Measurements from ENCODE around the gene SIPA1L3. TPM values are rescaled to one million over a fixed set of nuclear protein-coding genes. Genes with fewer than 3 reads are reported as not detected.

Gene SIPA1L3
- polyA plus RNA-seq, 1 donor from 2014 or later = 2.8 TPM

DNA sequence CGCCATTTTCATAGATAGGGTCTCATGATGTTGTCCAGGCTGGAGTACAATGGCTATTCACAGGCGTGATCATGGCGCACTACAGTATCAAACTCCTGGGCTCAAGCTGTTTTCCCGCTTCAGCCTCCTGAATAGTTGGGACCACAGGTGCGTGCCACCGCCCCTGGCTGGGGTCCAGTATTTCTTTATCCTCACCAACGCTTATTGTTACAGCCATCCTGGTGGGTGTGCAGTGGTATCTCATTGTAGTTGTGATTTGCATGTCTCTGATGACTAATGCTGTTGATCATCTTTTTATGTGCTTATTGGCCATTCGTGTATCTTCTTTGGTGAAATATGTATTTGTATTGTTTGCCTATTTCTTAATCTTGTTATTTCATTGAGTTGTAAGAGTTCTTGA lies 49.0 kb downstream of the SIPA1L3 start:
- Histone ChIP-seq H3K27ac (ENCODE audit: low read length) (no peak overlapping the region), H3K4me2 (ENCODE audit: low read length) (no peak overlapping the region), H3K9me2 (ENCODE audit: insufficient read depth, low read length) (no peaks in the 10 kb centered on the region), H3F3A (ENCODE audit: insufficient read depth, low read length, poor library complexity, severe bottlenecking) (no peaks in the 10 kb centered on the region), H2AFZ (ENCODE audit: low read depth, low read length) (no peak overlapping the region), H3K27me3 (ENCODE audit: insufficient read depth, low read depth, low read length) (no peaks in the 10 kb centered on the region), H3K36me3 (ENCODE audit: insufficient read depth, low read length) (no peaks in the 10 kb centered on the region), H4K20me1 (ENCODE audit: insufficient read depth) (no peaks in the 10 kb centered on the region), H3K9me3 (ENCODE audit: low read length) (peaks cover 6% of the 10 kb centered on the region), H3K79me2 (replicated peaks; ENCODE audit: insufficient read depth, low read length) (no peaks in the 10 kb centered on the region), H3K4me3 (ENCODE audit: low read length) (no peak overlapping the region), H3K9ac (ENCODE audit: low read length) (no peak overlapping the region)
- TF ChIP-seq EP300 (conservative IDR thresholded peaks at IDR 0.05; ENCODE audit: poor library complexity, severe bottlenecking) (no peak), SMC3 (conservative IDR thresholded peaks at IDR 0.05; ENCODE audit: poor library complexity) (no peak), RAD21 (conservative IDR thresholded peaks at IDR 0.05) (no peak), POLR2AphosphoS5 (IDR thresholded peaks at IDR 0.05) (no peak), EZH2 (IDR thresholded peaks at IDR 0.05; ENCODE audit: borderline replicate concordance, insufficient read depth, low read length, poor library complexity, severe bottlenecking) (no peak), MXI1 (conservative IDR thresholded peaks at IDR 0.05; ENCODE audit: poor library complexity, severe bottlenecking) (no peak), TAF1 (IDR thresholded peaks at IDR 0.05; ENCODE audit: low read depth) (no peak)
- TF ChIP-seq, protein P1, sequence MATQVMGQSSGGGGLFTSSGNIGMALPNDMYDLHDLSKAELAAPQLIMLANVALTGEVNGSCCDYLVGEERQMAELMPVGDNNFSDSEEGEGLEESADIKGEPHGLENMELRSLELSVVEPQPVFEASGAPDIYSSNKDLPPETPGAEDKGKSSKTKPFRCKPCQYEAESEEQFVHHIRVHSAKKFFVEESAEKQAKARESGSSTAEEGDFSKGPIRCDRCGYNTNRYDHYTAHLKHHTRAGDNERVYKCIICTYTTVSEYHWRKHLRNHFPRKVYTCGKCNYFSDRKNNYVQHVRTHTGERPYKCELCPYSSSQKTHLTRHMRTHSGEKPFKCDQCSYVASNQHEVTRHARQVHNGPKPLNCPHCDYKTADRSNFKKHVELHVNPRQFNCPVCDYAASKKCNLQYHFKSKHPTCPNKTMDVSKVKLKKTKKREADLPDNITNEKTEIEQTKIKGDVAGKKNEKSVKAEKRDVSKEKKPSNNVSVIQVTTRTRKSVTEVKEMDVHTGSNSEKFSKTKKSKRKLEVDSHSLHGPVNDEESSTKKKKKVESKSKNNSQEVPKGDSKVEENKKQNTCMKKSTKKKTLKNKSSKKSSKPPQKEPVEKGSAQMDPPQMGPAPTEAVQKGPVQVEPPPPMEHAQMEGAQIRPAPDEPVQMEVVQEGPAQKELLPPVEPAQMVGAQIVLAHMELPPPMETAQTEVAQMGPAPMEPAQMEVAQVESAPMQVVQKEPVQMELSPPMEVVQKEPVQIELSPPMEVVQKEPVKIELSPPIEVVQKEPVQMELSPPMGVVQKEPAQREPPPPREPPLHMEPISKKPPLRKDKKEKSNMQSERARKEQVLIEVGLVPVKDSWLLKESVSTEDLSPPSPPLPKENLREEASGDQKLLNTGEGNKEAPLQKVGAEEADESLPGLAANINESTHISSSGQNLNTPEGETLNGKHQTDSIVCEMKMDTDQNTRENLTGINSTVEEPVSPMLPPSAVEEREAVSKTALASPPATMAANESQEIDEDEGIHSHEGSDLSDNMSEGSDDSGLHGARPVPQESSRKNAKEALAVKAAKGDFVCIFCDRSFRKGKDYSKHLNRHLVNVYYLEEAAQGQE (IDR thresholded peaks at IDR 0.05; ENCODE audit: borderline replicate concordance) = no peak
- TF ChIP-seq, protein P2, sequence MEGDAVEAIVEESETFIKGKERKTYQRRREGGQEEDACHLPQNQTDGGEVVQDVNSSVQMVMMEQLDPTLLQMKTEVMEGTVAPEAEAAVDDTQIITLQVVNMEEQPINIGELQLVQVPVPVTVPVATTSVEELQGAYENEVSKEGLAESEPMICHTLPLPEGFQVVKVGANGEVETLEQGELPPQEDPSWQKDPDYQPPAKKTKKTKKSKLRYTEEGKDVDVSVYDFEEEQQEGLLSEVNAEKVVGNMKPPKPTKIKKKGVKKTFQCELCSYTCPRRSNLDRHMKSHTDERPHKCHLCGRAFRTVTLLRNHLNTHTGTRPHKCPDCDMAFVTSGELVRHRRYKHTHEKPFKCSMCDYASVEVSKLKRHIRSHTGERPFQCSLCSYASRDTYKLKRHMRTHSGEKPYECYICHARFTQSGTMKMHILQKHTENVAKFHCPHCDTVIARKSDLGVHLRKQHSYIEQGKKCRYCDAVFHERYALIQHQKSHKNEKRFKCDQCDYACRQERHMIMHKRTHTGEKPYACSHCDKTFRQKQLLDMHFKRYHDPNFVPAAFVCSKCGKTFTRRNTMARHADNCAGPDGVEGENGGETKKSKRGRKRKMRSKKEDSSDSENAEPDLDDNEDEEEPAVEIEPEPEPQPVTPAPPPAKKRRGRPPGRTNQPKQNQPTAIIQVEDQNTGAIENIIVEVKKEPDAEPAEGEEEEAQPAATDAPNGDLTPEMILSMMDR (IDR thresholded peaks at IDR 0.05; ENCODE audit: poor library complexity, severe bottlenecking) = no peak

DNA sequence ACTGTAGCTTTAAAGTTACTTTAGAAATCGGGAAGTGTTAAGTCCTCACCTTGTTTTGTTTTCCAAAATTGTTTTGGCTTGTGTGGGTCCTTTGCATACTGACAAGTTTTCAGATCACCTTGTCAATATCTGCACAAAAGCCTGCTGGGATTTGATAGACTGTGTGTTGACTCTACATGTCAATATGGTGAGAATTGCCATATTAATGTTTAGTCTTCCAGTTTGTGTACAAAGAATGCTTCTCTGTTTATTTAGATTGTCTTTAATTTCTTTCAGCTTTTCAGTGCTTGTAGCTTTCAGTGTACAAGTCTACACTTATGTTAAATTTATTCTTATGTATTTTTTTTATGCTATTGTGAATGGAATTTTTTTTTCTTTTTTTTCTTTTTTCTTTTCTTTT lies 50.2 kb downstream of the SIPA1L3 start:
- H3K36me3 ChIP-seq (ENCODE audit: insufficient read depth, low read length) = no peaks in the 10 kb centered on the region
- no peaks in the 10 kb centered on the region for H3K79me2 ChIP-seq (replicated peaks; ENCODE audit: insufficient read depth, low read length)
- H3K9me2 ChIP-seq (ENCODE audit: insufficient read depth, low read length) = no peaks in the 10 kb centered on the region
- H3K4me2 ChIP-seq (ENCODE audit: low read length) = no peak overlapping the region
- no peaks in the 10 kb centered on the region for H4K20me1 ChIP-seq (ENCODE audit: insufficient read depth)
- H3K27me3 ChIP-seq (ENCODE audit: insufficient read depth, low read depth, low read length) = no peaks in the 10 kb centered on the region
- no peak overlapping the region for H3K4me3 ChIP-seq (ENCODE audit: low read length)
- H2AFZ ChIP-seq (ENCODE audit: low read depth, low read length) = no peak overlapping the region
- no peak overlapping the region for H3K27ac ChIP-seq (ENCODE audit: low read length)
- H3K9ac ChIP-seq (ENCODE audit: low read length) = no peak overlapping the region
- H3K9me3 ChIP-seq (ENCODE audit: low read length) = peaks cover 6% of the 10 kb centered on the region
- TF ChIP-seq SMC3 (conservative IDR thresholded peaks at IDR 0.05; ENCODE audit: poor library complexity) = no peak
- no peak for TF ChIP-seq POLR2AphosphoS5 (IDR thresholded peaks at IDR 0.05)
- no peak for TF ChIP-seq TAF1 (IDR thresholded peaks at IDR 0.05; ENCODE audit: low read depth)
- no peak for TF ChIP-seq EP300 (conservative IDR thresholded peaks at IDR 0.05; ENCODE audit: poor library complexity, severe bottlenecking)
- TF ChIP-seq EZH2 (IDR thresholded peaks at IDR 0.05; ENCODE audit: borderline replicate concordance, insufficient read depth, low read length, poor library complexity, severe bottlenecking) = no peak
- TF ChIP-seq MXI1 (conservative IDR thresholded peaks at IDR 0.05; ENCODE audit: poor library complexity, severe bottlenecking) = no peak
- TF ChIP-seq, protein P1 (IDR thresholded peaks at IDR 0.05; ENCODE audit: borderline replicate concordance) = no peak
- TF ChIP-seq, protein P2 (IDR thresholded peaks at IDR 0.05; ENCODE audit: poor library complexity, severe bottlenecking) = no peak
- no peak for TF ChIP-seq RAD21 (conservative IDR thresholded peaks at IDR 0.05)
- no peaks in the 10 kb centered on the region for H3F3A ChIP-seq (ENCODE audit: insufficient read depth, low read length, poor library complexity, severe bottlenecking)

Measured in neural cell (in vitro differentiated cells).